GM12801 (cell line): Measurements from ENCODE around the gene MYBBP1A.

Experiments
- CTCF ChIP-seq: IDR thresholded peaks from one replicate; pipeline ENCODE4 v1.5.1; 2011; ENCODE audit warnings: control low read depth; ENCODE audit not compliant: insufficient read length; ENCODE audit errors: extremely low read depth

The MYBBP1A gene

GRCh38 chr17:4549781-4550533, 5.2 kb downstream of the MYBBP1A start:
- no peak for TF ChIP-seq CTCF

GRCh38 chr17:4548721-4549531, 6.3 kb downstream of the MYBBP1A start:
- TF ChIP-seq CTCF: no peak

GRCh38 chr17:4548061-4548461, 7.1 kb downstream of the MYBBP1A start:
- TF ChIP-seq CTCF: no peak

- no peak for TF ChIP-seq CTCF
Measured at GRCh38 chr17:4547118-4547906, 7.9 kb downstream of the MYBBP1A start.

- no peak for TF ChIP-seq CTCF
Measured at GRCh38 chr17:4545217-4545951, 9.8 kb downstream of the MYBBP1A start.

GRCh38 chr17:4544951-4545216, 10.3 kb downstream of the MYBBP1A start:
- no peak for TF ChIP-seq CTCF
